Measurements from ENCODE around the gene DBH. TPM values are rescaled to one million over a fixed set of nuclear protein-coding genes. Genes with fewer than 3 reads are reported as not detected.

DBH gene
- polyA plus RNA-seq, 1 experiment: not detected

GRCh38 chr9:133629221-133630110 lies 6.7 kb upstream of the DBH start:
- no peaks in the 10 kb centered on the region for H3K36me3 ChIP-seq (ENCODE audit: control insufficient read depth, insufficient read depth, low read length)
- peaks cover 9% of the 10 kb centered on the region for H3K27me3 ChIP-seq (ENCODE audit: control insufficient read depth, insufficient read depth, low read length)
- no peak for DNase-seq (ENCODE audit: low read depth)
- CTCF ChIA-PET: interaction anchor here (1.2 kb wide), 1 partner anchor 13 kb away, joined by 3 read pairs; no protein-coding TSS in a partner anchor
- POLR2A ChIA-PET: no interaction called here
- no peak overlapping the region for H3K4me3 ChIP-seq (ENCODE audit: low read depth, low read length)
- TF ChIP-seq, protein P1, sequence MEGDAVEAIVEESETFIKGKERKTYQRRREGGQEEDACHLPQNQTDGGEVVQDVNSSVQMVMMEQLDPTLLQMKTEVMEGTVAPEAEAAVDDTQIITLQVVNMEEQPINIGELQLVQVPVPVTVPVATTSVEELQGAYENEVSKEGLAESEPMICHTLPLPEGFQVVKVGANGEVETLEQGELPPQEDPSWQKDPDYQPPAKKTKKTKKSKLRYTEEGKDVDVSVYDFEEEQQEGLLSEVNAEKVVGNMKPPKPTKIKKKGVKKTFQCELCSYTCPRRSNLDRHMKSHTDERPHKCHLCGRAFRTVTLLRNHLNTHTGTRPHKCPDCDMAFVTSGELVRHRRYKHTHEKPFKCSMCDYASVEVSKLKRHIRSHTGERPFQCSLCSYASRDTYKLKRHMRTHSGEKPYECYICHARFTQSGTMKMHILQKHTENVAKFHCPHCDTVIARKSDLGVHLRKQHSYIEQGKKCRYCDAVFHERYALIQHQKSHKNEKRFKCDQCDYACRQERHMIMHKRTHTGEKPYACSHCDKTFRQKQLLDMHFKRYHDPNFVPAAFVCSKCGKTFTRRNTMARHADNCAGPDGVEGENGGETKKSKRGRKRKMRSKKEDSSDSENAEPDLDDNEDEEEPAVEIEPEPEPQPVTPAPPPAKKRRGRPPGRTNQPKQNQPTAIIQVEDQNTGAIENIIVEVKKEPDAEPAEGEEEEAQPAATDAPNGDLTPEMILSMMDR (IDR thresholded peaks at IDR 0.05; ENCODE audit: insufficient read depth, low read depth, low read length): no peak

GRCh38 chr9:133631111-133631510 lies 5.1 kb upstream of the DBH start:
- Histone ChIP-seq H3K4me3 (ENCODE audit: low read depth, low read length) (no peak overlapping the region), H3K36me3 (ENCODE audit: control insufficient read depth, insufficient read depth, low read length) (no peaks in the 10 kb centered on the region), H3K27me3 (ENCODE audit: control insufficient read depth, insufficient read depth, low read length) (peaks cover 10% of the 10 kb centered on the region)
- TF ChIP-seq, protein P1 (IDR thresholded peaks at IDR 0.05; ENCODE audit: insufficient read depth, low read depth, low read length): no peak
- DNase-seq (ENCODE audit: low read depth): no peak
- CTCF ChIA-PET: no interaction called here
- POLR2A ChIA-PET: no interaction called here

DNA sequence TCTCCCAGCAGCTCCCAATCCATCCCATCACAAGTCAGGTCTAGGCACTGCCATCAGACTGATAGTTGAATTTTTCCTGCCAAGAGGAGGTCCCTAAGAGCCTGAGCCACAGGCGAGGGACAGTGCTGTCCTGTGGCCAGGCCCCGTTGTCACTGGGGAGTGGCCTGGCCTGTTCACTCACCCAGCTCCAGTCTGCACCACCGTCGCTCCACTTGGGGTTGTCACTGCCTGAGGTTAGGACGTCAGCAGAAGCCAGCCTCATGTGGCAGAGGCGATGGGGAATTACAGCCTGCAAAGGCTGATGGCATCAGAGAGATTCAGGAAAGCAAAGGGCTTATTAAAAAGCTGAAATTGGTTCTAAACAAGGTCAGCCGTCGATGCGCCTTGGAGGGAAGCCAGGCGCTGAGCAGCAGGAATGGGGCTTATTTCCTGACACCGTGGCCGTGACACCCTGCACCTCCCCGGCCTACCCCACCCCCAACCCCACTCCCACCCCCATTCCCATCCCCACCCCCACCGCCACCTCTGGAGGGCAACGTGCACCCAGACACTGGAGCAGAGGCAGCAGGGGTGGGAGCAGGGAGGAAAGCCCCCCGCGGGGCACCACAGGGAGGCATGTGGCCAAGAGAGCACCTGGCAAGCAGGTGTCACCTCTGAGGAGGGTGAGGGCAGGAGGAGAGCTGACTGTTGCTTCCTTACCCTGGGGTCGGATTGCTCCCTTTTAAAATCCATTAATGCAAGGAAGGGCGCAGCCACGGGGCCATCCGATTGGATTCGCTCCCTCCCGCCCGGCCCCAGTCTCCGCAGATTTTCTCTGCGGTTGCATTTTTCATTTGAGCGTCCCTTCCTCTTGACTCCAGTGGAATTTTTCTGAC lies 3.1 kb upstream of the DBH start:
- CTCF ChIA-PET: no interaction called here
- POLR2A ChIA-PET: no interaction called here
- TF ChIP-seq, protein P1 (IDR thresholded peaks at IDR 0.05; ENCODE audit: insufficient read depth, low read depth, low read length): no peak
- Histone ChIP-seq H3K4me3 (ENCODE audit: low read depth, low read length) (no peak overlapping the region), H3K27me3 (ENCODE audit: control insufficient read depth, insufficient read depth, low read length) (peaks cover 20% of the 10 kb centered on the region), H3K36me3 (ENCODE audit: control insufficient read depth, insufficient read depth, low read length) (no peaks in the 10 kb centered on the region)
- no peak for DNase-seq (ENCODE audit: low read depth)

DNA sequence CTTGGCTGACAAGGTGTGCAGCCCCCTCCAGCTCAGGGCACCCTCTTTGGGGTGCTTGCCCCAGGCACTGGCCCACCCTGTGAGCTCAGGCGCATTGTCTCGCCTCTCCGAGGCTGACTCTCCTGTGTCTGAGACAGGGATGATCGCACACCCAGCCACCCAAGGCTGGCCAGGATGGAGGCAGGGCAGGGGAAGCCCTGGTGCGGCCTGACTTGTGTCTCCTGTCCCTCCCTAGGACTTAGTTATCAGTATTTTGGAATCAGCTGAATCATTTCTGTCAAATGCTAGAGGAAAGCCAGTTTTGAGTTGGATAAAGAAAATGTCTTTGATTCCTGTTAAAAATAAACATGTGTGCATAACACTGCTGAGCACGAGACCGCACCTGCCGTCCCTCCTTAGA lies 2.5 kb upstream of the DBH start:
- peaks cover 20% of the 10 kb centered on the region for H3K27me3 ChIP-seq (ENCODE audit: control insufficient read depth, insufficient read depth, low read length)
- CTCF ChIA-PET: interaction anchor here (0.6 kb wide), 1 partner anchor 100 kb away, joined by 3 read pairs; no protein-coding TSS in a partner anchor
- DNase-seq (ENCODE audit: low read depth): no peak
- H3K36me3 ChIP-seq (ENCODE audit: control insufficient read depth, insufficient read depth, low read length): no peaks in the 10 kb centered on the region
- TF ChIP-seq, protein P1 (IDR thresholded peaks at IDR 0.05; ENCODE audit: insufficient read depth, low read depth, low read length): no peak
- no peak overlapping the region for H3K4me3 ChIP-seq (ENCODE audit: low read depth, low read length)
- POLR2A ChIA-PET: no interaction called here
